HG03025 (cell line): ENCODE results near the gene GADD45G.

Source experiments
- ATAC-seq: cut with Tn5 transposase; IDR thresholded peaks from one replicate; pipeline ENCODE4 v1.9.1; 2021; ENCODE audit warnings: mild to moderate bottlenecking, moderate library complexity; ENCODE audit not compliant: unreplicated experiment, low FRiP score

Gene GADD45G

DNA sequence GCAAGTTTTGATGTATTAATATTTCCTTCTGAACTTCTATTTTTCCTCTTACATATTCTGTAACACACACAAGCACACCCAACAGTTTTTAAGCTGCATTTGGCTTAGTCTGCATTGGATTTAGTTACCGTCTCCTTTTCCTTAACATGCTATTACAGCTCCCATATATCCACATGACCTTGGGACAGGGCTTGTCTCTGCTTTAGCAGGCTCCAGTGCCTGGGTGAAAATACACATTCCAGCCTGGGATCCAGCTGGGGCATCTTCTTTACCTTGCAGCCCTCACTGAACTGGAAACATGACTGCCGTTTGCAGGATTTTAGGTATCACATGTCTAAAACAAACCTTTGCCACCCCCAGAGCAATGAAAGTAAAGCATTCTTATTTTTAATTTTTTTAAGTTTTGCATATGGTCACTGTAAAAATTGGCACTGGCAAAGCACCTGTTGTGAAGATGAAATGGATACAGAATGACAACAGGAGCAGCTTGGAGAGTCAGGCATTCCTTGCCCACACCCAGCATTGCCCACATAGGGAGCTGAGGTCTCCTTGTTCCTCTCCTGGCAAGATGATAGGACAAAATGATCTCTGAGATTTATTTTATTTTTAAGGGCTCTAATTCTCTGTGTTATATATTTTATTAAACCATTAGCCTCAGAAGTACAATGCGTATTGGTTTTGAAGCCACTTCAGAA lies 4.0 kb downstream of the GADD45G start:
- ATAC-seq = no peak

DNA sequence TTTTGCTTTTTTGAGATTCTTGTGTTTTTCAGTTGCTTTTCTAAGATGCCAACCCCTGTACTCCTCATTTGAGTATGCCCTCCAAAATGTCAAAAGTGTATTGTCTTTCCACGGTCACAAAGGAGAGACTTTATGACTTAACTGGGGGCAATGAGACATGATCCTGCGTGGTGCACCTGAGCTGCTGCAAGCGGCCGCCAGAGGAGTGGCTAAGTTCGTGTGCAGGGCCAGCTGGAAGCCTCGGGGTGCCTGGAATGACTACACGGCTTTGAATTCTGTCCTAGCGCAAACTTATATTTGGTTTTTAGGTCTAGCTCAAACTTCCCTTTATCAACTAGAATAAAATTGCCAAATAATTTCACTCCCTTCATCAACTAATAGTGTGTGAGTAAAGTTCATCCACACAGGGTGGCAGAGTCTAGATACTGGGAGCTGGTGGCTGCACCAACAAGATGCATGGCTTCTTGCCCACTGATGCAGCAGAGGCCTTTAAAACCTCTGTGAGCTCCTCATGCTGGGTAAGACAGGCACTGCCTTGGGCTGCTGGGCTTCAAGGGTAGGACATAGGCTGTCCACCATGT lies 4.7 kb downstream of the GADD45G start:
- ATAC-seq = no peak

DNA sequence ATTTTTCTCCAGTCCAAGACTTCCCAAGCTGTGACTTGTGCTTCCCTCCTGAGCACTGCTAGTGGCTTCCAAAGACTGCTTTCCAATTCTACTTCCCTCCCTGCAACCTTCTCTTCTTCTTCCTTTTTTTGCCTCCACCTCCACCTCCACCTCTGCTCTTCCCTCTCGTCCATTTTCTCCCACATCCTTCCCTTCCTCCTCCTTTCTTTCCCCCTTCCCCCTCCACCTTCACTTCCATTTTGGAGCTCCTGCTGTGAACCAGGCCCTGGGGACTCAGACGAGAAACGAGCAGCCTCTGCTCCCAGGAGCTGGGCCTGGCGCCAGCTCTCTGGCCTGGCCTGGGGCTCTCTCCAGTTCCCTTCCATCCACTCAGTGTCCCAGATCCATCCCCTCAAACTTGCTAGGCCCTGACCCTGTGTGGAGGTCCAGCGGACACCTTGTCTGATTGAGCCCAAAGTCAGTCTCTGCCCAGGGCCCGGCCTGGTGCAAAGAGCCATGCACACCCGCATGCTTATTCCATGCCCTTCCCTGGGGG lies 5.6 kb downstream of the GADD45G start:
- ATAC-seq = no peak

DNA sequence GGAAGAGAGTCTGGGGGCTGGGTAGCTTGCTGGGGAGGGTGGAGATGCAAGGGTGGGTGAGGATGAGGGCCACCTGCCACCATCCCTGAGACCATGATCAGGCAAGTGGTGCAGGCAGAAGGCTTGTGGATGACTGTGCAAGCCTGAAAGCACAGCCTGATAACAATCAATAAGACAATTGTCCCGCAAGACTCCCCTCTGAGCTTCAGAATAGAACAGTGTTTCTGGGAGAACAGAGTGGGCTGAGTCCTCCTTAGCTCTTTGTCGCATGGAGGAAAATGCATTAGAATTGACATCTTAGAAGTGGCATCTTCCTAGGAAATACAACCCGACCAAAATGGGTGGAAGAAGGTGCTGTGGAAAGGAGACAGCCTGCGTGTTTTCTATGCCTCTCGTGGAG lies 6.6 kb downstream of the GADD45G start:
- no peak for ATAC-seq

DNA sequence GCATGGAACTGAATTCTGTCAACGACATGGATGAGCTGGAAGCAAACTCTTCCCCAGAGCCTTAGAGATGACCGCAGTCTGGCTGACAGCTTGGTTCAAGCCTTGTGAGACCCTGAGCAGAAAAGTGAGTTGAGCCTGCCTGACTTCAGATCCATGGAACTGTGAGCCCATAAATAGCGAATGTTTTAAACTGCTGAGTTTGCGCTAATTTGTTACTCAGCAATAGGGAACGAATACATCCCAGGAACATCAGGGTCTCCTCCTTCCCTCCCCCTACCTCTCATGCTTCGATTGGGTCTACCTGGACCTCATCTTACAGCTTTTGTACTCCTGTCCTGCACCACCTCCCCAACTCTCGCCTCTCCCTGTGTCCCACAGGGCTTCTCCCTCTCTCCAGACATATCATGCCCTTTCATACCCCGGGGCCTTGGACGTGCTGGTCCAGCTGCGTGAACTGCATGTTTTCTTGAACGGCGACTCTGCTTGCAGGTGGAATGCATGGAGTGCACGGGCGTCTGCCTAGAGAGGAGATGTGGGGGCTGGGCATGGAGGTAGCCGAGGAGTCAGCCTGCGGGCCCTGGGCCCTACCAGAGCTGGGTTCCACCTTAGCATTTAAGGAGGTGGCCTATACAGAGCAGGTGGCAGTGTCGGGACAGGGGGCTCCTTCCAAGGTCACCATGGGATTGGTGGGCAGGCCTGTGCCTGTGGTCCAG lies 7.9 kb downstream of the GADD45G start:
- ATAC-seq = no peak

DNA sequence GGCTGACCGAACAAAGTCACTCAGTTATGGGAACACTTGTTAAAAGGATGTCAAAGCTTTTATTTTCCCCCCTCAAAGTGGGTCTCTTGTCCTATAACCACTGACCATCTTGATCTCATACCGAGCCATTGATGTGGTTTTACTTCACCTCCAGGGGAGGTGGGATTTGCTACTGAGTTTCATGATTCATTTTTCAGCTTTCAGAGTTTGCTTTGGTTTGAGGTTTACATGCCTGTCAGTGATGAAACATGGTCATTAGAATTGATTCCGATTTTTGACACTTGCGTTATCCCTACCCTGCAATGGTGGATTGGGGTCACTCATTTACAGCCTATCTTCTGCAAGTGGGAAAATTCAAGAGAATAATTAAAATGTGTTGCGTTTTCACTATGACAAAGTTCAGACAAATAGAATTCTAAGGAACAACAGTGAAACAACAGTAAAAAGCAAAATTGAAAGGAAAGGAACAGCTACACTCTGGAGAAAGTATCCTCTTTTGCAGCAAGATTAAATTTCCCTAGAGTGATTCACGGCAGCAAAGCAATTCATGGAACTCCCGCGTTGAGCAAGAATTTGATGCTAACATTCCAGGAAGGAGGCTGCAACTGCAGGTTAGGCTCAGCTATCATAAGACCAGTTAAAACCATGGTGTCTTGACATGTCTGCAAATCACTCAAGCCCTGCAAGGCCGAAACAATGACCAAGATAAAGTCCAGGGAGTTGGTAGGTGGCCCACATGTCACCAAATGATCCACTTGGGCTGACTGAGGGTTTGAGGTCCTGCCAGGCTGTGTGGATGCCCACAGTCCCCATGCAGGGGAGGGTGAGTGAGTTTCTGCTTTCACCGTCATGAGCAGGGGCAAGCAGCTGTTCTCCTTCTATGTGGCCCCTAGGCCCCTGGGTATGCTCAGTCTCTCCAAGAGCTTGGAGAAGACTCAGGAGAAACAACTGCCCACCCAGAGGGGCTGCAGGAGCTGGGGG lies 9.4 kb downstream of the GADD45G start:
- ATAC-seq = no peak

DNA sequence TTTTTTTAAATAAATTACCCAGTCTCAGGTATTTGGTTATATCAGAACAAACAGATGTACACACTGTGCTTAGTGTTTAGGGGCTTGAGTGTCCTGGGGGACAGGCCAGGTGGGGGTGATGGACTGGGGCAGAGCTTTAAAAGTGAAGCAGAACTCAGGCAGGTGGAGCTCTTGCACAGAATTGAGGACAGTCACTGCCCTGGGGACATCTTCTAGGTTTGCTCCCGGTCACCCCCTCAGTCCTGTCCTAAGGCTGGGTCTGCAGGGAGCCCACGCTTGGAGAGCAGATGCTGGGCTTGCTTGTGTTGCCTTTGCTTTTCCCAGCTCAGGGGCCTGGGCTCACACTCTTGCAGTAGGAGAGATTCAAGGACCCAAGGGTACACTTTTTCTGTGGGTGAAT lies 10.8 kb downstream of the GADD45G start:
- no peak for ATAC-seq

DNA sequence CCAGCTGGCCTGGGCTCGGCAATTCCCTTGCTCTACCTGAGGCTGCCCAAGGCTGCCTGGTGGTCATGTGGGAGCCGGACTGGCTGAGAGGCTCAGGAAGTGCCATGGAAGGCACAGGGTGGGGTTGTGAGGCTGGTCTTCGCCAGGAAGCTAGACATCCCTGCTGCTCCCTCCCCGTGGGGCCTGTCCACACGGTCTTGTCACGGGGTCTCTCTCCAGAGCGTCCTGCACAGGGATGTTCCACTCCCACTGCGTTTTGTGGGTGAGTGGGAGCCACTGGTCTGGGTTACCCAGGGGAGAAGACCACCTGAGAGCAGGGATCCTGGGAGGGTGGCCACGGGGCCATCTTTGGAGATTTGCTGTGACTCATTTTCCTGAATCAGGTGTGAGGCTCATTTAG lies 11.6 kb downstream of the GADD45G start:
- no peak for ATAC-seq

DNA sequence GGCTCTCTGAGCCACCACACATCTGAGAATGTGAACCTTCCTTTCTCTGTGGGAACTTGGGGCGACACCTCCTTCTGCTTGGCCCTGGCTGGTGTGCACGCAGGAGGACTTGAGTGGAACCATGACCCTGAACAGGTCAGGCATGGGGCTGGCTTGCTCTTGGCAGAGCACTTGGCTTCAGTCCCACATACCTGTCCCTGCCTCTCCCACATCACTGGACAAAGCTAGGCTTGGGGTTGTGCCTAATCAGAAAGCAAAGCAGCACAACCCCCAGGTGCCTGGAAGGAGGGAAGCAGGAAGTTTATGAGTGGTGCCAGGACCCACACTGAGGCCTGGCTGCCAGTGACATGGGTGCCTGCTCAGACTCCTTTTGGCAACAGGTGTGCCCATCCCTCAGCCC lies 13.2 kb downstream of the GADD45G start:
- no peak for ATAC-seq

DNA sequence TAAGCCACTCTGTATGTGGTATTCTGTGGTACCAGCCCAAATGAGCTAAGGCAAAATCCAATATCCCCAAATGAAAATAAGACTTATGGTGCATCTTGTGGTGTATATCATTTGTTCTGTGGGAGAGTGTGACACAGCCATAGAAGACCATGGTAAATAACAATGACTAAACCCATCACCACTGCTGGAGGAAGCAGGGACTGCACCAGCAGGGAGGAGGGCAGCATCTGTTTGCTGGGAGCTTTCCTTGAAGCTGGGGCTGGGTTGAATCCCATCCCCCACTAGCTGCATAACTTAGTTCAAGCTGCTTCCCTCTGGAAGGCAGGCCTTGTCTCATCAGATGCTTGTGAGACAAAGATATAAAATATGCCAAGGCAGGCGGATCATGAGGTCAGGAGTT lies 14.2 kb downstream of the GADD45G start:
- ATAC-seq = no peak

DNA sequence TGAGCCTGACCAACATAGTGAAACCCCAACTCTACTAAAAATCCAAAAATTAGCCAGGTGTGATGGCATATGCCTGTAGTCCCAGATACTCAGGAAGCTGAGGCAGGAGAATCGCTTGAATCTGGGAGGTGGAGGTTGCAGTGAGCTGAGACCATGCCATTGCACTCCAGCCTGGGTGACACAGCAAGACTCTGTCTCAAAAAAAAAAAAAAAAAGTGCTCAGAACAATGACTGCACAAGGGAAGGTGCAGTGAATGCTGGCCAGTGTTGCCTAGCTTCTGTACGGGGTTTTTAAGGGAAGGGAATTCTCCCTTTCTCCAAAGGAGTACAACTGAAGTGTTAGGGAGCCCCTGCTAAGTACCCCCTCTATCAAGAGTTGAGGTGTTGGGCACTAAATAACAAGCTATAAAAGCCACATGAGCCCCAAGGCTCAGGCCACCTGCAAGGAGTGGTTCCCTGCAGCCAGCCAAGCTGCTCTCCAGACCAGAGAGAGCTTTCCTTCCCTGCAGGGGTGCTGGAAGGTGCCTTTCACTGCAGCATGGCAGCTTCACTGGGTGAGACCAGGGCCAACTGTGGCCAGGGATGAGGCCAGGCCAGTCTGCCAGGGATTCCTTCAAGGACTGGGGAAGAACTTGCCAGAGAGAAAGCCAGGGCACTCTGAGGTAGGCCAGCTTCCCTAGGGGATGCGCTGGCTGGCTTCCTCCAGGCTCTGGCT lies 14.8 kb downstream of the GADD45G start:
- no peak for ATAC-seq

DNA sequence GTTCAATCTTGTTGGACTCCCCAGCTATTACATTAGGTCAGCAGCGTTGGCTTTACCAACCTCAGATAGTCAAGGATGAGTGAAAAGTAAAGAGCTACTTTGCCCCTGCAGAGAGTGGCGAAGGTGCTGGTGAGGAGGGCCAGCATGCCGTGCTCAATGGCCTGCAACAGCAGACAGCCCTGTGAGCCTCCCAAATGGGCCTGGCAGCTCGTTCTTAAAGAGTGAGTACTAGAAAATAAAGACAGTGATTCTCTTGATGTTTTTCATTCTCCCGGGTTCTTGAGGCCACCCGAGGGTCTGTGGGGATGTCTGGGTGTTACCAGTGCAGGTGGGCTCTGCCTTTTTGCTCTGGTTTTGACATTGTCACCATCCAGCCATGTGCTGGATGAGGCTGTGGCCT lies 16.2 kb downstream of the GADD45G start:
- no peak for ATAC-seq

DNA sequence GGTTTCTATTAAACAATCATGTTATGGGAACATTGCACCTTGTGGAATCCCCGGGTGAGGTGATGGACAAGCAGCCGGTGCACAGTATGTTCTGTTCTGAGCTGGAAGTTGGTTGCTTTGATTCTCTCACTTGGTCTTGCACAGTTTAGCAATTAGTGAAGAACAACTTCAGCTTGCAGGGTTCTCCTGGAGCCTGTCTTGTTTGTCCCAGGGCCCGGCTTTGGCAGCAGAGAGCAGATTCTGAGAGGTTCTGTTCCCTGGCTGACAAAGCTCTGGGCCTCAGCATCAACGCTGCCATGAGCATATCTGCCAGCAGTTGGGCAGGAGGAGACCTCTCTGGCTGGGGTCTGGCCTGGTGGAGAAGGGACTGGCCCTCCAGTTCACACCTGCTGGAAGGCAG lies 16.9 kb downstream of the GADD45G start:
- no peak for ATAC-seq

DNA sequence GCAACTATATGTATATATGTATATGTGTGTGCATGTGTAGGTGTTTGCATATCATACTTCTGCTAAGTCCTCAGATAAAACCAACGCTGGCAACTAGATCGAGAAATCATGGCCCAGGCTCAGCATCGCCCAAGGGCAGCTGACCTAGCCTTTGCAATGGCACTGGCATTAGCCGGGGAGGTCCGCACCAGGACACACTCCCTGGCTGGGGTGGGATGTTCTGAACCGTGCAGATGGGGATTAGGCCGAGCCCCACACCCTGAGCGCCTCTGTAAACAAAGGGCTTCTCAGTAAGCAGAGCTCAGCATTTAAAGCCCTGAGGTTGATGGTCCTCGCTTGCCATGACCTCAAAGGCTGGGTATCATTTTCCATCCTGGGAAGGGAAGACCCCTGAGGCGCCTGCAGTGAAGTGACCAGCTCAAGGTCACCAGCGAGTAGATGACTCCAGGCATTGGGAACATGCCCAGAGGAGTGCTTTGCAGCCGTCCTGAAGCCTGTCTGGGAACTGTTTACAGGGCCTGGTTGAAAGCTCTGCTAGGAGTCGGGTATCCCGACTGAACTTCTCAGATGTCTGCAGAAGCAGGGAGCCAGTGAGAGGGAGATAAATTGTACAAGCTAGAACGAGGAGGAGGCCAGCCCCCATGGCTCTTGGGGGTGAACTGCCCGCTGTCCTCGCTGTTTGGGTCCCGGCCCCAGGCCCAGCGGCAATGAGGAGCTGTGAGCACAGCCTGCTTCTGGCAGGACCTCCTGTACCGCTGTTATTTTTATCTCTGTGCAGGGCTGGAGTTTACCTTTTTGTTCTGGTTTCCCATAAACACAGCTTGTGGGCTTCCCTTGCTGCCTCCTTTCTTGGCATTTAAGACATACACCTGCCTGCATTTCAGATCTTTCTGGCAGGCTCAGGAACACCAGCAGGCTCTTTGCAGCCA lies 18.4 kb downstream of the GADD45G start:
- no peak for ATAC-seq

DNA sequence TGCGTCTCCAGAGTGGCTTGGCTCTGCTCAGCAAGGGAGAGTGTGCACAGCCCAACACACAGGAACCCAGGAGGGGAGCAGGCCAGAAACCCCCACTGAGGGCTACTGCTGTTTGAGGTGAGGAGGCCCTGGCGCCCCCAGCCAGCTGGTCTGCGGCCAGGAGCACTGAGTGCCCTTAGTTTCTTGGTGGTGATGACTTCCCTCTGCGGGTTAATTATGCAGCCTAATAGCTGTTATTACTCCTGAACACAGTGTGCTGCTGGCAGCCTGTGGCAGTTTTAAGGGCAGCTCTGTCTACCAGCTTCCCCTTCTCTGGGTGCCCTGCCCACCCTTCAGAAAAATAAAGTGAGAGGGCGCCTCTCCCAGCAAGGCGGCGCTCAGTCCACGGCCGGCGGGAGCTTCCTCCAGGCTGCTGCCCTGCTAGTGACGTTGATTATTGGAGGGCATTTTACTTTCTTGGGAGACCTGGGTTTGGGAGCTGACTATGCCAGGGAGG lies 19.2 kb downstream of the GADD45G start:
- no peak for ATAC-seq

DNA sequence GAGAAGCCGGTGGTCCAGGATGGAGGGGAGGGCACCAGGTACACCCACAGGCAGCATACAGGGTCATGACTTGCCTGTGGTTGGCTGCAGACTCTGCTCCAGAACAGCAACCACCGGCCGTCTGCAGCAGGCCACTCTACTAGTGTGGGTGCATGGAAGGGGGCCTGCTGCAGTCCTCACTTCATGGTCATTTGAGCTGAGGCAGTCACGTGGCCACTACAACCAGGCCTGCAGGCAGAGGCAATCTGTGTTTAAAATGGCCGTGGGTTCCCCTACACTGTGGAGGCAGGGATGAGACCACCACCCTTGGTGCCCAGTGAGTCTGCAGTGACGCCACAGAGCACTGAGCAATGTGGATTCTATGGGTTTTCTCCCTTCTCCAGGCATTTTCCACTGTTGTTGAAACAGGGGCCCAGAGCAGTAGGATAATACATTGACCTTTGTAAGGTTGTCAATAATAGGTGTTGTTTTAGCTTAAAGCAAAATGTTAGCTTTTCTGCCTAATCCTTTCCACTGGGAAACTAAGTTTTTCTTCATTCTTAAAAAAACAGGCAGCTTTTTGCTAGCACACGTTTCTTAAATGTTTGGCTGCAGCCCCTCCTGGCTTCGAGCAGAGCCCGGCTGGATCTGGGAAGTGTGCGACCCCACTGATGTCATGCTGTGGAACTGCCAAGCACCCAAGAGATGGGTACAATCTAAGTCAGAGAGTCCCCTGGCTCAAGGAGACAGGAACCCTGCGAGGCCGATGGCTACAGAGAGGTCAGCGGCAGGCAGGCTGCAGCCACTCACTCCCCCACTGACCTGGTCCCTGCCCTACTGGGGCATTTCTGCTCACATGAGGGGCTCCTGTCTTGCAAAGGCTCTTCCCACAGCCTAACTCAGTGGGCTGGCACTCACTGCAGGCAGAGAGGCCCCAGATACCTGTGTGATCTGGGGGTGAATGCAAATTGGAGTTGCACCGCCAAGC lies 21.2 kb downstream of the GADD45G start:
- no peak for ATAC-seq

DNA sequence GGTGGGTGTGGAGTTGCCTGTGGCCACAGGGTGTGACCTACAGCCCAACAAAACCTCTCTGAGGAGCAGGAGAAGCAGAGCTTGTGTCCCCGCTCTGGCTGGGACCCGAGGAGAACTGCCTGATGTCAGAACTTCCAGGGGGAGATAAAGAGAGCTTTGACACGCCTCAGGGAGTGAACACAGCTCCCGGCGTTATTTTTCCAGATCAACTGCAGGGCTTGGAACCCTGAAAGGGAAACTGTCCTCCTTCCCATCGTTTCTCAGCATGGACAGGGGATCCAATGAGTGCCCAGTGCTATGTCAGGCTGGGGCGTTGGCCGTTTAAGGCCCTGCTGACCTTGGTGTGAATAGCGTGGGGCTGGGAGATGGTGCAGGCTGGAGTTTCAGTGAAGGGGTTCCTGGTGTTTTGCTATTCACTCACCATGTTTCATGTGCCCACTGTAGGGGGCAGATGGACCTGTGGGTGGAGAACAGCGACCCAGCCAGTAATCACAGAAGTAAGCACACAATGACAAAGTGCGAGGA lies 22.0 kb downstream of the GADD45G start:
- ATAC-seq = no peak
